Stimulated activated CD4-positive, alpha-beta T cell treated with anti-CD3 and anti-CD28 coated beads, Interleukin-15, amount 100 ng/mL, for 24 hours (primary cell): ENCODE measurements around the gene GNB2.
"Not testable (repeated sequence)": the region's sequence is repeated elsewhere in the genome, so short reads cannot be mapped to it uniquely, and the experiment has no call there.

ENCODE experiments used
- DNase-seq: peaks from one replicate; pipeline ENCODE4 v3.0.0-alpha.2; 2020

Gene GNB2

GRCh38 chr7:100705320-100705752 is 31.8 kb downstream of the GNB2 start:
- DNase-seq, result peak; percentile 89

DNA sequence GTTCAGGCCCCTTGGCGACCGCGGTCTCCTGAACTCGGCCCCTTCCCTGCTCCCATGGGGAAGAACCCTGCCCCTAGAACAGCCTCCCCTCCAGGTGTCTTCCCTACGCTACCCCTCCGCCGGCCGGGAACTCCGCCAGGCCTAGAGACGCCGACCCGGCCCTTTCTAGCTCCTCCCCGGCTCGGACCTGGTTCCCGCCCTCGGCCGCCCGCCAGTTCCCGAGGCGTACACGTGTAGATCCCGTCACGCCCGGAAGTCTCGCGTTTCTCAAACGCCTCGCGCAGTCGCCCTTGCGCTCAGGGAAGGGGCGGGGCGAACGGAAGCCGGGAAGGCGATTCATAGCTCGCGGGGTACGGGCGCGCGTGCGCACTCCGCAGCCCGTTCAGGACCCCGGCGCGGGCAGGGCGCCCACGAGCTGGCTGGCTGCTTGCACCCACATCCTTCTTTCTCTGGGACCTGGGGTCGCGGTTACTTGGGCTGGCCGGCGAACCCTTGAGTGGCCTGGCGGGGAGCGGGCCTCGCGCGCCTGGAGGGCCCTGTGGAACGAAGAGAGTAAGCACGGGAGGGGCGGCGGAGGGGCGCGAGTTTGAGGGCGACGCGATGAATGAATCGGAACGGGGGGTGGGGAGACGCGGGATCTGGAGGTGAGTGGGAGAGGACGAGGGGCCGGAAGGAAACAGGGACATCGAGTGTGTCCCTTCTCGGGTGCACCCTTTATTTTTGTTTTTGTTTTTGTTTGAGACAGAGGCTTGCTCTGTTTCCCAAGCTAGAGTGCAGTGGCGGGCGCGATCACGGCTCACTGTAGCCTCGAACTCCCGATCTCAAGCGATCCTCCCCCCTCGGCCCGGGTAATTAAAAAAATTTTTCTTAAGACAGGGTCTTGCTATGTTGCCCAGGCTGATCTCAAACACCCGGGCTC is 32.5 kb downstream of the GNB2 start, which contains the start of gene POP7:
Gene POP7 (plus strand): TSS at position 369 of the 919 bp plus-strand sequence. CDS start 710 bp downstream, outside the sequence.
- DNase-seq, result peak; percentile 100

GRCh38 chr7:100706672-100707311 is 33.3 kb downstream of the GNB2 start:
- no peak for DNase-seq

GRCh38 chr7:100708395-100708794 is 34.9 kb downstream of the GNB2 start:
- DNase-seq, result no peak

DNA sequence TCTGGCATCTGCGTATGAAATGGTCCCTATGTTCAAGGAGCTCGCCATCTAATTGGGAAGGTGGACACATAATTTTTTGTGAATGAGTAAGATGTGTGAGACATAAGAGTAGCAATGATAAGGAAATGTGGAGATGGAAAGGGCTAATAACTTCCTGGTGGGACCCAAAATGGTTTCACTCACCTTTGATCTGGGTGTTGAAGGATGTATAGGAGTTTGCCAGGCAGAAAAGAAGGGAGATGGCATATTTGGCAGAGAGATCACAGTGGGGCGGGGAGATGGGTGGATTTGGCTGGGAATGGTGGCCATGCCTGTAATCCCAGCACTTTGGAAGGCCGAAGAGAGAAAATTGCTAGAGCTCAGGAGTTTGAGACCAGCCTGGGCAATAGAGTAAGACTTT is 36.9 kb downstream of the GNB2 start:
- no peak for DNase-seq

DNA sequence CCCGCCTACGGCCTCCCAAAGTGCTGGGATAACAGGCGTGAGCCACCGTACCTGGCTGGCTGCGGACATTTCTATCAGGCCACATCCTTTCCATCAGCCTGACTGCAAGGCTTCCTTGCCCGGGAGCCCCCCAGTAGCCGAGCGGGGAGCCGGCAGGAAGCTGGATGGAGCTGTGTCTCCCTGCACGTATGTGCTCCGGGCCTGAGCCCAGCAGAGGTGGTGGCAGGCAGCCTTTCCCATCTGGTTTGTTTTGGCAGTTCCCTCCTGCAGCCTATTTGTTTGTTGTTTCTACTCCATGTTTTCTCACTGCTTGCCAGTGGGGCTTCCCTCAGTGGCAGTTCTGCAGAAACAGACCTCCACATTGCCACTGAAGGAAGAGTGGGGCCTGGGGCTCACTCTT is 37.8 kb downstream of the GNB2 start:
- no peak for DNase-seq

DNA sequence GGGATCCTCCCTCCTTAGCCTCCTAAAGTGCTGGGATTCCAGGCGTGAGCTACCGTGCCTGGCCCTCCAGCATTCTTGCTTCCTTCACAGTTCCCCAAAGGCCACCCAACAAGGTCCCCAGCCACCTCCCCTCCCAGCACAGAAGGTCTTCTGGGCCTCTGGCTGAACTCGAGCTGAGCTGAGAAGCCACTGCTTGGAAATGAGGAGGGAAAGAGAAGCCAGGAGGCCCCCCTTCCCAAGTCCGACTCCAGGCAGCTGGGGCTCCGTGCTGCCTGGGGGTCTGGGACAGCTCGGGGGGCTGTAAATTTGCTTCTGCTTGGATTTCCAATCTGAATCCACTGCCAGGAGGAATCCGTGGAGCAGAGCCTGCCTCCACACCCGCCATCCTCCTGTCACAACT is 41.2 kb downstream of the GNB2 start:
- DNase-seq, result no peak

DNA sequence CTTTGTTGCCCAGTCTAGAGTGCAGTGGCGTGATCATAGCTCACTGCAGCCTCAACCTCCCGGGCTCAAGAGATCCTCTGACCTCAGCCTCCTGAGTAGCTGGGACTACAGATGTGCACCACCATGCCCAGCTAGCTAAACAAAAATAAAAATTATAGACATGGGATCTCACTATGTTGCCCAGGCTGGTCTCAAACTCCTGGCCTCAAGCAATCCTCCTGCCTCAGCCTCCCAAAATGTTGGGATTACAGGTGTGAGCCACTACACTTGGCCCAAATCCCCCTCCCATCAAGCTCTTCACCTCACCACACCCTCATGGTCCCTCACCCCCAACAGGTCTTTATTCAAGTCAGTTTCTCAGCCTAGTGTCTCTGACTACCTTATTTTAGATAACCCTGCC is 43.5 kb downstream of the GNB2 start:
- not testable (repeated sequence) for DNase-seq

DNA sequence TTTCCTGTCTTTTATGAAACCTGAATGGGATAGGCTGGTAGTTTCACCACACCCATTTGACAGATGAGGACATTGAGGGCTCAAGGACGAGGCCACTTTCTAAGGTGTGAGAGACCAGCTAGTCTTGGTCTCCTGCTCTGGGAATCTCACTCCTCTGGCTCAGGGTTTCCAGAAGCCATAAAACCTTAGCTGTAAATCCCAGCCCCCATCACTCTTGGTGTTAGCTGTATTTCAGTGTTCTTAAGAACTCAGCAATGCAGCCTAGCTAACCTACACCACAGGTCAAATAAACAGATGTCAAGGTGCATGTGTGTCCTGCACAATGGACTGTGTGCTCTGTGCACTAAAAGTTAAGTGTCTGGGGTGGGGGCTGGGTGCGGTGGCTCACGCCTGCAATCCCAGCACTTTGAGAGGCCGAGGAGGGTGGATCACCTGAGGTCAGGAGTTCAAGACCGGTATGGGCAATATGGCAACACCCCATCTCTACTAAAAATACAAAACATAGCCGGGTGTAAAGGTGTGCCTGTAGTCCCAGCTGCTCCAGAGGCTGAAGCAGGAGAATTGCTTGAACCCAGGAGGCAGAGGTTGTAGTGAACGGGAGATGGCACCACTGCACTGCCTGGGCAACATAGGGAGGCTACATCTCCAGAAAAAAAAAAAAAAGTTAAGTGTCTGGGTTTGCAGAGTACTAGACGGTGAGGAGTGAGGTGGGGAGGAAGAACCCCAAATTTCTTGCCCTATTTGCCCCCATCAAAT is 46.2 kb downstream of the GNB2 start:
- DNase-seq, result no peak

DNA sequence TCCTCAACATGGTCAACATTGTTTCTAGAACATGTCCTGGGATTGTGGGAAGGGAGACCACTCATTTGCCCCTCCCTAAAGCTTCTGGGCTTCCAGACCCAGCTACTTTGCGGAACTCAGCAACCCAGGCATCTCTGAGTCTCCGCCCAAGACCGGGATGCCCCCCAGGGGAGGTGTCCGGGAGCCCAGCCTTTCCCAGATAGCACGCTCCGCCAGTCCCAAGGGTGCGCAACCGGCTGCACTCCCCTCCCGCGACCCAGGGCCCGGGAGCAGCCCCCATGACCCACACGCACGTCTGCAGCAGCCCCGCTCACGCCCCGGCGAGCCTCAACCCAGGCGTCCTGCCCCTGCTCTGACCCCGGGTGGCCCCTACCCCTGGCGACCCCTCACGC is 46.7 kb downstream of the GNB2 start, which contains the start of gene EPO:
Gene EPO (plus strand): TSS at position 190 of the 392 bp plus-strand sequence. CDS start 513 bp downstream, outside the sequence.
- no peak for DNase-seq

DNA sequence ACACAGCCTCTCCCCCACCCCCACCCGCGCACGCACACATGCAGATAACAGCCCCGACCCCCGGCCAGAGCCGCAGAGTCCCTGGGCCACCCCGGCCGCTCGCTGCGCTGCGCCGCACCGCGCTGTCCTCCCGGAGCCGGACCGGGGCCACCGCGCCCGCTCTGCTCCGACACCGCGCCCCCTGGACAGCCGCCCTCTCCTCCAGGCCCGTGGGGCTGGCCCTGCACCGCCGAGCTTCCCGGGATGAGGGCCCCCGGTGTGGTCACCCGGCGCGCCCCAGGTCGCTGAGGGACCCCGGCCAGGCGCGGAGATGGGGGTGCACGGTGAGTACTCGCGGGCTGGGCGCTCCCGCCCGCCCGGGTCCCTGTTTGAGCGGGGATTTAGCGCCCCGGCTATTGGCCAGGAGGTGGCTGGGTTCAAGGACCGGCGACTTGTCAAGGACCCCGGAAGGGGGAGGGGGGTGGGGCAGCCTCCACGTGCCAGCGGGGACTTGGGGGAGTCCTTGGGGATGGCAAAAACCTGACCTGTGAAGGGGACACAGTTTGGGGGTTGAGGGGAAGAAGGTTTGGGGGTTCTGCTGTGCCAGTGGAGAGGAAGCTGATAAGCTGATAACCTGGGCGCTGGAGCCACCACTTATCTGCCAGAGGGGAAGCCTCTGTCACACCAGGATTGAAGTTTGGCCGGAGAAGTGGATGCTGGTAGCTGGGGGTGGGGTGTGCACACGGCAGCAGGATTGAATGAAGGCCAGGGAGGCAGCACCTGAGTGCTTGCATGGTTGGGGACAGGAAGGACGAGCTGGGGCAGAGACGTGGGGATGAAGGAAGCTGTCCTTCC is 47.3 kb downstream of the GNB2 start:
- no peak for DNase-seq

GRCh38 chr7:100721505-100721812 is 47.9 kb downstream of the GNB2 start:
- no peak for DNase-seq

DNA sequence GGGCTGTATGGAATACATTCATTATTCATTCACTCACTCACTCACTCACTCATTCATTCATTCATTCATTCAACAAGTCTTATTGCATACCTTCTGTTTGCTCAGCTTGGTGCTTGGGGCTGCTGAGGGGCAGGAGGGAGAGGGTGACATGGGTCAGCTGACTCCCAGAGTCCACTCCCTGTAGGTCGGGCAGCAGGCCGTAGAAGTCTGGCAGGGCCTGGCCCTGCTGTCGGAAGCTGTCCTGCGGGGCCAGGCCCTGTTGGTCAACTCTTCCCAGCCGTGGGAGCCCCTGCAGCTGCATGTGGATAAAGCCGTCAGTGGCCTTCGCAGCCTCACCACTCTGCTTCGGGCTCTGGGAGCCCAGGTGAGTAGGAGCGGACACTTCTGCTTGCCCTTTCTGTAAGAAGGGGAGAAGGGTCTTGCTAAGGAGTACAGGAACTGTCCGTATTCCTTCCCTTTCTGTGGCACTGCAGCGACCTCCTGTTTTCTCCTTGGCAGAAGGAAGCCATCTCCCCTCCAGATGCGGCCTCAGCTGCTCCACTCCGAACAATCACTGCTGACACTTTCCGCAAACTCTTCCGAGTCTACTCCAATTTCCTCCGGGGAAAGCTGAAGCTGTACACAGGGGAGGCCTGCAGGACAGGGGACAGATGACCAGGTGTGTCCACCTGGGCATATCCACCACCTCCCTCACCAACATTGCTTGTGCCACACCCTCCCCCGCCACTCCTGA is 49.1 kb downstream of the GNB2 start:
- DNase-seq, result no peak

GRCh38 chr7:100723732-100724275 is 50.3 kb downstream of the GNB2 start:
- DNase-seq, result no peak

DNA sequence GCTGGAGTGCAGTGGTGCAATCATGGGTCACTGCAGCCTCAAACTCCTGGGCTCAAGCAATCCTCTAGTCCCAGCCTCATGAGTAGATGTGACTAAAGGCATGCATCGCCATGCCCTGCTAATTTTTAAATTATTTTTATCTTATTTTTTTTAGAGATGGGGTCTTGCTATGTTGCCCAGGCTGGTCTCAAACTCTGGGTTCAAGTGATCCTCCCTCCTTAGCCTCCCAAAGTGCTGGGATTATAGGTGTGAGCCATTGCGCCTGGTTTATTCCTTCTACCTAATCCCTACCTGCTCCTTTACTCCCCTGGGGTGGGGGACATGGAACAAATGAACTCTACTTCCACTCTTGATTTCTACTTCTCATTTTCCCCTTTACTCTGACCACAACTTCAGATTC is 50.8 kb downstream of the GNB2 start:
- not testable (repeated sequence) for DNase-seq

DNA sequence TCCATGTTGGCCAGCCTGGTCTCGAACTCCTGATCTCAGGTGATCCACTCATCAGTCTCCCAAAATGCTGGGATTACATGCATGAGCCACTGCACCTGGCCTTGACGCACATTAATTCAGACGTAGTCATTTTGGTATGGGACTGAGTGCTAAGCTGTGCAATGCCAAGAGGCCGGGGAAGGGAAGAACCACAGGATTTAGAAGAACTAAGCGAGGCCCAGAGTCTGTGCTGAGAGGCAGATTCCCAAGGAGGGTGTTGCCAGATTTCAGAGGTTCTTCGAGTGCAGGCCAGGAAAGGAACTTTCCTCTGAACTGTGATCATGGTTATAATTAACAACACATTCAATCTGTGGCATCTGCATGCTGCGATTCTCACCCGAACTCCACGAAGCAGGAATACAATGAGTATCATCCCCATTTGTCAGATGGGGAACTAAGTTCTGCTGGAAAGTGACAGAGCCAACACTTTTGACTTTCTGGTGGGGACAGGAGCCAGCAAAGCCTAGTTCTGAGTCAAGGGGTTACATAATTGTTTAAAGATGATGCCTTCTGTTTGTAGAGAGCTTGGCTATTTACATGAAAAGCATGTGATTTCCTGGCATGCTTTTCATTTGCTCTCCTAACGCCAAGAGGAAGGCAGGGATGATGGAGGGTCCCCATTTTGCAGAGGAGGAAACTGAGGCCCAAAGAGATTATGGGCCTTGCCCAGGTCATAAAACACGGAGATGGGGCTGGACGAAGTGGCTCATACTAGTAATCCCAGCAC is 53.6 kb downstream of the GNB2 start:
- DNase-seq, result no peak

GRCh38 chr7:100728196-100728595 is 54.7 kb downstream of the GNB2 start:
- DNase-seq, result no peak
